ENCODE results near the gene PPP2R2C. TPM values are rescaled to one million over a fixed set of nuclear protein-coding genes. Genes with fewer than 3 reads are reported as not detected.

The PPP2R2C gene
- total RNA-seq, 5 donors from 2014 or later (not counting 1 experiment from before 2014, with no cell fraction given): 0.20 TPM; not detected in 4

GRCh38 chr4:6298852-6299251, 173.6 kb downstream of the PPP2R2C start:
- CTCF ChIA-PET: no interaction called here

GRCh38 chr4:6298035-6298434, 174.4 kb downstream of the PPP2R2C start:
- ChIA-PET CTCF (no interaction called here), POLR2A (no interaction called here)
- 81% methylated on average over 13 of the region's 13 CpGs for WGBS (ENCODE audit: insufficient coverage)
- Mint-ChIP-seq H3K27me3 (no peaks in the 10 kb centered on the region), H3K27ac (no peak overlapping the region), H3K36me3 (peaks cover 35% of the 10 kb centered on the region), H3K4me1 (no peaks in the 10 kb centered on the region), H3K9me3 (no peaks in the 10 kb centered on the region), H3K4me3 (no peak overlapping the region)
- H3K27me3 ChIP-seq (replicated peaks in 1 of 2; ENCODE audit: control insufficient read depth in 2 of 2, extremely low read depth in 1 of 2, insufficient read depth in 2 of 2, low read length in 1 of 2): no peaks in the 10 kb centered on the region
- H3K4me3 ChIP-seq (ENCODE audit: control insufficient read depth in 1 of 2, extremely low read depth in 1 of 2, low read length in 1 of 2): no peak overlapping the region
- H3K27ac ChIP-seq (ENCODE audit: low read length): no peak overlapping the region
- H3K4me1 ChIP-seq (ENCODE audit: control insufficient read depth in 1 of 2, extremely low read depth in 1 of 2, insufficient read depth in 2 of 2, low read length in 2 of 2): no peaks in the 10 kb centered on the region
- DNase-seq: no peak
- ATAC-seq (replicated peaks in 1 of 4): no peak
- H3K9me3 ChIP-seq: no peaks in the 10 kb centered on the region
- peaks cover 0 to 2% of the 10 kb centered on the region in 2 donors for H3K36me3 ChIP-seq (ENCODE audit: control insufficient read depth in 2 of 2, extremely low read depth in 1 of 2, insufficient read depth in 1 of 2, low read length in 1 of 2)

More at GRCh38 chr4:6298852-6299251, 173.6 kb downstream of the PPP2R2C start:
- peaks cover 35% of the 10 kb centered on the region for H3K36me3 Mint-ChIP-seq
- H3K4me3 ChIP-seq (ENCODE audit: control insufficient read depth in 1 of 2, extremely low read depth in 1 of 2, low read length in 1 of 2): no peak overlapping the region
- 87% methylated on average over 6 of the region's 6 CpGs for WGBS (ENCODE audit: insufficient coverage)
- no peak overlapping the region for H3K27ac ChIP-seq (ENCODE audit: low read length)
- no peaks in the 10 kb centered on the region for H3K4me1 Mint-ChIP-seq
- peaks cover 0 to 2% of the 10 kb centered on the region in 2 donors for H3K36me3 ChIP-seq (ENCODE audit: control insufficient read depth in 2 of 2, extremely low read depth in 1 of 2, insufficient read depth in 1 of 2, low read length in 1 of 2)
- H3K27me3 Mint-ChIP-seq: no peaks in the 10 kb centered on the region
- H3K27me3 ChIP-seq (replicated peaks in 1 of 2; ENCODE audit: control insufficient read depth in 2 of 2, extremely low read depth in 1 of 2, insufficient read depth in 2 of 2, low read length in 1 of 2): no peaks in the 10 kb centered on the region
- no peaks in the 10 kb centered on the region for H3K9me3 Mint-ChIP-seq
- POLR2A ChIA-PET: no interaction called here
- no peak overlapping the region for H3K27ac Mint-ChIP-seq
- ATAC-seq (replicated peaks in 1 of 4): no peak
- no peak for DNase-seq
- no peaks in the 10 kb centered on the region for H3K9me3 ChIP-seq
- H3K4me1 ChIP-seq (ENCODE audit: control insufficient read depth in 1 of 2, extremely low read depth in 1 of 2, insufficient read depth in 2 of 2, low read length in 2 of 2): no peaks in the 10 kb centered on the region
- H3K4me3 Mint-ChIP-seq: no peak overlapping the region

- no peaks in the 10 kb centered on the region for H3K27me3 ChIP-seq (replicated peaks in 1 of 2; ENCODE audit: control insufficient read depth in 2 of 2, extremely low read depth in 1 of 2, insufficient read depth in 2 of 2, low read length in 1 of 2)
- no peaks in the 10 kb centered on the region for H3K9me3 ChIP-seq
- no peak overlapping the region for H3K27ac ChIP-seq (ENCODE audit: low read length)
- peaks cover 0 to 2% of the 10 kb centered on the region in 2 donors for H3K36me3 ChIP-seq (ENCODE audit: control insufficient read depth in 2 of 2, extremely low read depth in 1 of 2, insufficient read depth in 1 of 2, low read length in 1 of 2)
- ATAC-seq (replicated peaks in 1 of 4): no peak
- POLR2A ChIA-PET: no interaction called here
- Mint-ChIP-seq H3K27me3 (no peaks in the 10 kb centered on the region), H3K36me3 (peaks cover 29% of the 10 kb centered on the region), H3K4me1 (no peaks in the 10 kb centered on the region), H3K4me3 (no peak overlapping the region), H3K9me3 (no peaks in the 10 kb centered on the region), H3K27ac (no peak overlapping the region)
- no peak for DNase-seq
- CTCF ChIA-PET: no interaction called here
- H3K4me3 ChIP-seq (ENCODE audit: control insufficient read depth in 1 of 2, extremely low read depth in 1 of 2, low read length in 1 of 2): no peak overlapping the region
- WGBS (ENCODE audit: insufficient coverage): 77% methylated on average over 9 of the region's 15 CpGs
- no peaks in the 10 kb centered on the region for H3K4me1 ChIP-seq (ENCODE audit: control insufficient read depth in 1 of 2, extremely low read depth in 1 of 2, insufficient read depth in 2 of 2, low read length in 2 of 2)
Observed at GRCh38 chr4:6297266-6297815, 175.1 kb downstream of the PPP2R2C start.

GRCh38 chr4:6296026-6296425, 176.4 kb downstream of the PPP2R2C start:
- DNase-seq: no peak
- no peaks in the 10 kb centered on the region for H3K9me3 Mint-ChIP-seq
- H3K27me3 Mint-ChIP-seq: no peaks in the 10 kb centered on the region

GRCh38 chr4:6295495-6295894, 176.9 kb downstream of the PPP2R2C start:
- H3K4me3 Mint-ChIP-seq: no peak overlapping the region
- no peak for DNase-seq
- no peaks in the 10 kb centered on the region for H3K9me3 Mint-ChIP-seq
- WGBS (ENCODE audit: insufficient coverage): 96% methylated on average over 13 of the region's 14 CpGs
- H3K27me3 ChIP-seq (replicated peaks in 1 of 2; ENCODE audit: control insufficient read depth in 2 of 2, extremely low read depth in 1 of 2, insufficient read depth in 2 of 2, low read length in 1 of 2): no peaks in the 10 kb centered on the region
- H3K27ac Mint-ChIP-seq: no peak overlapping the region
- no peak overlapping the region for H3K27ac ChIP-seq (ENCODE audit: low read length)
- no peaks in the 10 kb centered on the region for H3K4me1 Mint-ChIP-seq
- POLR2A ChIA-PET: no interaction called here
- no peak overlapping the region for H3K4me3 ChIP-seq (ENCODE audit: control insufficient read depth in 1 of 2, extremely low read depth in 1 of 2, low read length in 1 of 2)
- H3K36me3 ChIP-seq (ENCODE audit: control insufficient read depth in 2 of 2, extremely low read depth in 1 of 2, insufficient read depth in 1 of 2, low read length in 1 of 2): peaks cover 2 to 3% of the 10 kb centered on the region in 2 donors
- H3K9me3 ChIP-seq: no peaks in the 10 kb centered on the region
- peaks cover 13% of the 10 kb centered on the region for H3K36me3 Mint-ChIP-seq
- no peaks in the 10 kb centered on the region for H3K27me3 Mint-ChIP-seq
- H3K4me1 ChIP-seq (ENCODE audit: control insufficient read depth in 1 of 2, extremely low read depth in 1 of 2, insufficient read depth in 2 of 2, low read length in 2 of 2): no peaks in the 10 kb centered on the region
- CTCF ChIA-PET: no interaction called here
- no peak for ATAC-seq (replicated peaks in 1 of 4)

More at GRCh38 chr4:6296026-6296425, 176.4 kb downstream of the PPP2R2C start:
- peak in 1 of 4 experiments; percentile 16 for ATAC-seq (replicated peaks in 1 of 4)
- no peak overlapping the region for H3K27ac ChIP-seq (ENCODE audit: low read length)
- Mint-ChIP-seq H3K36me3 (peaks cover 19% of the 10 kb centered on the region), H3K4me3 (no peak overlapping the region), H3K4me1 (no peaks in the 10 kb centered on the region), H3K27ac (no peak overlapping the region)
- no peak overlapping the region for H3K4me3 ChIP-seq (ENCODE audit: control insufficient read depth in 1 of 2, extremely low read depth in 1 of 2, low read length in 1 of 2)
- WGBS (ENCODE audit: insufficient coverage): 87% methylated on average over 9 of the region's 9 CpGs
- ChIA-PET CTCF (no interaction called here), POLR2A (no interaction called here)
- H3K36me3 ChIP-seq (ENCODE audit: control insufficient read depth in 2 of 2, extremely low read depth in 1 of 2, insufficient read depth in 1 of 2, low read length in 1 of 2): peaks cover 0 to 2% of the 10 kb centered on the region in 2 donors
- H3K27me3 ChIP-seq (replicated peaks in 1 of 2; ENCODE audit: control insufficient read depth in 2 of 2, extremely low read depth in 1 of 2, insufficient read depth in 2 of 2, low read length in 1 of 2): no peaks in the 10 kb centered on the region
- no peaks in the 10 kb centered on the region for H3K9me3 ChIP-seq
- no peaks in the 10 kb centered on the region for H3K4me1 ChIP-seq (ENCODE audit: control insufficient read depth in 1 of 2, extremely low read depth in 1 of 2, insufficient read depth in 2 of 2, low read length in 2 of 2)

- CTCF ChIA-PET: interaction anchor here in 1 of 2 donors (0.7 kb wide), 1 partner anchor 508 kb away, joined by 3 read pairs; no protein-coding TSS in a partner anchor
- H3K36me3 Mint-ChIP-seq: peaks cover 13% of the 10 kb centered on the region
- H3K27me3 ChIP-seq (replicated peaks in 1 of 2; ENCODE audit: control insufficient read depth in 2 of 2, extremely low read depth in 1 of 2, insufficient read depth in 2 of 2, low read length in 1 of 2): no peaks in the 10 kb centered on the region
- POLR2A ChIA-PET: no interaction called here
- H3K9me3 ChIP-seq: no peaks in the 10 kb centered on the region
- no peak overlapping the region for H3K27ac Mint-ChIP-seq
- WGBS (ENCODE audit: insufficient coverage): 96% methylated on average over 17 of the region's 27 CpGs
- ATAC-seq (replicated peaks in 1 of 4) (no peak), DNase-seq (no peak)
- no peak overlapping the region for H3K27ac ChIP-seq (ENCODE audit: low read length)
- H3K4me1 ChIP-seq (ENCODE audit: control insufficient read depth in 1 of 2, extremely low read depth in 1 of 2, insufficient read depth in 2 of 2, low read length in 2 of 2): no peaks in the 10 kb centered on the region
- no peaks in the 10 kb centered on the region for H3K9me3 Mint-ChIP-seq
- H3K27me3 Mint-ChIP-seq: no peaks in the 10 kb centered on the region
- no peak overlapping the region for H3K4me3 ChIP-seq (ENCODE audit: control insufficient read depth in 1 of 2, extremely low read depth in 1 of 2, low read length in 1 of 2)
- no peaks in the 10 kb centered on the region for H3K4me1 Mint-ChIP-seq
- no peak overlapping the region for H3K4me3 Mint-ChIP-seq
- peaks cover 2 to 3% of the 10 kb centered on the region in 2 donors for H3K36me3 ChIP-seq (ENCODE audit: control insufficient read depth in 2 of 2, extremely low read depth in 1 of 2, insufficient read depth in 1 of 2, low read length in 1 of 2)
Observed at GRCh38 chr4:6294705-6295421, 177.6 kb downstream of the PPP2R2C start.
